Keratinocyte (primary cell): ENCODE results near the gene SPTBN1. TPM values are rescaled to one million over a fixed set of nuclear protein-coding genes. Genes with fewer than 3 reads are reported as not detected.

Source experiments
- DNase-seq: peaks from one replicate; pipeline ENCODE4 v3.0.0-alpha.2; 2011; ENCODE audit warnings: low read depth, missing footprints, low spot score
- FAIRE-seq: peaks from 2 replicates; lab custom pipeline; 2011; peaks lifted over from hg19 to GRCh38; lab: Jason Lieb, UNC
- H2AFZ ChIP-seq: 2 replicates; pipeline ENCODE4 v1.6.0; 2012; ENCODE audit warnings: low read length, control low read depth, inconsistent platforms; ENCODE audit not compliant: control insufficient read depth
- H3K27ac ChIP-seq: 2 replicates; pipeline ENCODE4 v1.5.1; 2011; ENCODE audit warnings: low read length; ENCODE audit not compliant: control insufficient read depth, insufficient read depth
- H3K27me3 ChIP-seq: 3 replicates; pipeline ENCODE4 v1.6.0; 2011; ENCODE audit warnings: low read length; ENCODE audit not compliant: control insufficient read depth, insufficient read depth; ENCODE audit errors: extremely low read depth
- H3K36me3 ChIP-seq, 2 experiments: 2 replicates in 1 of 2; 3 replicates in 1 of 2; pipeline ENCODE4 v1.5.1; 2011; ENCODE audit warnings: low read length in 2 of 2, mild to moderate bottlenecking in 1 of 2; ENCODE audit not compliant: control insufficient read depth in 2 of 2, insufficient read depth in 2 of 2; ENCODE audit errors: extremely low read depth in 1 of 2
- H3K4me1 ChIP-seq: 3 replicates; pipeline ENCODE4 v1.5.1; 2011; ENCODE audit warnings: low read length; ENCODE audit not compliant: control insufficient read depth, insufficient read depth; ENCODE audit errors: extremely low read depth
- H3K4me2 ChIP-seq: 3 replicates; pipeline ENCODE4 v1.6.0; 2011; ENCODE audit warnings: low read depth, low read length; ENCODE audit not compliant: control insufficient read depth, insufficient read depth; ENCODE audit errors: extremely low read depth
- H3K4me3 ChIP-seq, 3 experiments: fragments of 200-600 bp in 1 of 3; sonication (generic) in 1 of 3; 2 replicates in 2 of 3; 3 replicates in 1 of 3; pipeline ENCODE4 v1.5.1; 2011 to 2016; ENCODE audit warnings: low read length in 3 of 3, mild to moderate bottlenecking in 3 of 3, control low read depth in 2 of 3, inconsistent platforms in 1 of 3, low read depth in 1 of 3, mixed read lengths in 1 of 3, mixed run types in 1 of 3, moderate library complexity in 1 of 3; ENCODE audit not compliant: control insufficient read depth in 2 of 3, insufficient read depth in 2 of 3; ENCODE audit errors: extremely low read depth in 1 of 3
- H3K79me2 ChIP-seq: 2 replicates; pipeline ENCODE4 v1.6.0; 2012; ENCODE audit warnings: low read length; ENCODE audit not compliant: control insufficient read depth, insufficient read depth
- H3K9ac ChIP-seq: 3 replicates; pipeline ENCODE4 v1.6.0; 2011; ENCODE audit warnings: low read length; ENCODE audit not compliant: control insufficient read depth, insufficient read depth; ENCODE audit errors: extremely low read depth
- H3K9me1 ChIP-seq: 3 replicates; pipeline ENCODE4 v1.6.0; 2011; ENCODE audit warnings: low read length; ENCODE audit not compliant: control insufficient read depth, insufficient read depth; ENCODE audit errors: extremely low read depth
- H3K9me3 ChIP-seq: 2 replicates; pipeline ENCODE4 v1.5.1; 2012; ENCODE audit warnings: low read depth, low read length; ENCODE audit not compliant: control insufficient read depth
- H4K20me1 ChIP-seq: 3 replicates; pipeline ENCODE4 v1.6.0; 2011; ENCODE audit warnings: low read length; ENCODE audit not compliant: control insufficient read depth, insufficient read depth; ENCODE audit errors: extremely low read depth
- CTCF ChIP-seq, 3 experiments: IDR thresholded peaks in 1 of 3; conservative IDR thresholded peaks in 1 of 3; optimal IDR thresholded peaks in 1 of 3; 2 replicates in 2 of 3; 3 replicates in 1 of 3; pipeline versions ENCODE3 to v1.5.1; 2011; ENCODE audit warnings: low read length in 3 of 3, mild to moderate bottlenecking in 3 of 3, moderate library complexity in 2 of 3, control low read depth in 1 of 3, inconsistent platforms in 1 of 3; ENCODE audit not compliant: insufficient read depth in 2 of 3; ENCODE audit errors: extremely low read depth in 1 of 3
- EZH2 ChIP-seq: IDR thresholded peaks from one replicate; pipeline ENCODE4 v1.6.1; 2012; ENCODE audit warnings: inconsistent platforms, mild to moderate bottlenecking, low read length, moderate library complexity
- dilution Hi-C: fragments of 300-500 bp; cut with MboI; formaldehyde crosslinking; loops from one replicate; pipeline ENCODE4 v1.7.0; 2020; ENCODE audit warnings: low sequenced_read_pairs; ENCODE audit not compliant: extremely low pct_ligation_motif_present
- polyA plus RNA-seq, 5 experiments: library from polyadenylated mRNA; depleted of rRNA in 3 of 5; stranded (reverse) in 3 of 5; stranded (forward) in 1 of 5; unstranded in 1 of 5; fragments of >200 nt; gene quantifications; 1 replicate in 1 of 5; 2 replicates in 3 of 5; 3 replicates in 1 of 5; pipeline versions ENCODE4 v1.2.1 to v1.2.3, GENCODE V29; 2011 to 2012; ENCODE audit warnings: missing spikeins in 2 of 5, low read depth in 1 of 5, low replicate concordance in 1 of 5

SPTBN1 gene
- polyA plus RNA-seq, 1 donor (not counting 4 experiments of a cell fraction or from before 2014, with no cell fraction given): 40.0 TPM

- DNase-seq (no peak), FAIRE-seq (no peak)
- Histone ChIP-seq H2AFZ (no peak overlapping the region), H3K9ac (no peak overlapping the region), H4K20me1 (no peaks in the 10 kb centered on the region), H3K79me2 (no peaks in the 10 kb centered on the region), H3K27ac (no peak overlapping the region), H3K36me3 (no peaks in the 10 kb centered on the region), H3K4me1 (peaks cover 10% of the 10 kb centered on the region), H3K27me3 (no peaks in the 10 kb centered on the region), H3K4me3 (no peak overlapping the region), H3K9me1 (no peaks in the 10 kb centered on the region), H3K9me3 (no peaks in the 10 kb centered on the region), H3K4me2 (no peak overlapping the region)
- TF ChIP-seq CTCF (optimal IDR thresholded peaks at IDR 0.05 in 1 of 3, IDR thresholded peaks at IDR 0.05 in 1 of 3, conservative IDR thresholded peaks at IDR 0.05 in 1 of 3; ENCODE audit: extremely low read depth in 1 of 3, insufficient read depth in 2 of 3, low read length in 3 of 3) (no peak), EZH2 (no peak)
- dilution Hi-C loops: no loop called here
Observed at GRCh38 chr2:54471221-54471711, 15.1 kb downstream of the SPTBN1 start.

- no peak overlapping the region for H3K4me3 ChIP-seq
- no peaks in the 10 kb centered on the region for H3K36me3 ChIP-seq
- H3K9me1 ChIP-seq: no peaks in the 10 kb centered on the region
- DNase-seq: no peak
- FAIRE-seq: no peak
- dilution Hi-C loops: no loop called here
- H3K27ac ChIP-seq: no peak overlapping the region
- H3K4me2 ChIP-seq: no peak overlapping the region
- no peaks in the 10 kb centered on the region for H3K9me3 ChIP-seq
- TF ChIP-seq EZH2 (no peak), CTCF (optimal IDR thresholded peaks at IDR 0.05 in 1 of 3, IDR thresholded peaks at IDR 0.05 in 1 of 3, conservative IDR thresholded peaks at IDR 0.05 in 1 of 3; ENCODE audit: extremely low read depth in 1 of 3, insufficient read depth in 2 of 3, low read length in 3 of 3) (no peak)
- no peak overlapping the region for H3K9ac ChIP-seq
- H2AFZ ChIP-seq: no peak overlapping the region
- H3K4me1 ChIP-seq: peaks cover 10% of the 10 kb centered on the region
- no peaks in the 10 kb centered on the region for H3K27me3 ChIP-seq
- no peaks in the 10 kb centered on the region for H4K20me1 ChIP-seq
- no peaks in the 10 kb centered on the region for H3K79me2 ChIP-seq
Observed at GRCh38 chr2:54473851-54474250, 17.7 kb downstream of the SPTBN1 start.
